ENCODE data around the gene DECR2.
"Not testable (repeated sequence)": the region's sequence is repeated elsewhere in the genome, so short reads cannot be mapped to it uniquely, and the experiment has no call there.

Gene DECR2

GRCh38 chr16:378821-379182 is 22.9 kb upstream of the DECR2 start:
- in situ Hi-C loops (cut with MboI; ENCODE audit: low sequenced_read_pairs): no loop called here

GRCh38 chr16:379183-379960 is 22.3 kb upstream of the DECR2 start:
- in situ Hi-C loops (cut with MboI; ENCODE audit: low sequenced_read_pairs): no loop called here

- in situ Hi-C loops (cut with MboI; ENCODE audit: low sequenced_read_pairs): no loop called here
These were observed 21.5 kb upstream of the DECR2 start for GRCh38 chr16:379961-380761.

GRCh38 chr16:380762-381011 is 21.0 kb upstream of the DECR2 start:
- in situ Hi-C loops (cut with MboI; ENCODE audit: low sequenced_read_pairs): no loop called here

- in situ Hi-C loops (cut with MboI; ENCODE audit: low sequenced_read_pairs): no loop called here
These were observed 20.5 kb upstream of the DECR2 start for GRCh38 chr16:381012-381788.

- in situ Hi-C loops (cut with MboI; ENCODE audit: low sequenced_read_pairs): no loop called here
These were observed 19.6 kb upstream of the DECR2 start, which contains the start of gene PGAP6 for GRCh38 chr16:381789-382717. Gene PGAP6 (minus strand): TSS chr16:381978. CDS start chr16:381821, 157 bp downstream.

GRCh38 chr16:383326-384051 is 18.2 kb upstream of the DECR2 start:
- in situ Hi-C loops (cut with MboI; ENCODE audit: low sequenced_read_pairs): no loop called here

GRCh38 chr16:386641-387156 is 15.0 kb upstream of the DECR2 start:
- in situ Hi-C loops (cut with MboI; ENCODE audit: low sequenced_read_pairs): no loop called here

GRCh38 chr16:387761-388666 is 13.7 kb upstream of the DECR2 start:
- in situ Hi-C loops (cut with MboI; ENCODE audit: low sequenced_read_pairs): not testable (repeated sequence)

- in situ Hi-C loops (cut with MboI; ENCODE audit: low sequenced_read_pairs): no loop called here
These were observed 12.3 kb upstream of the DECR2 start for GRCh38 chr16:389352-389751.

- in situ Hi-C loops (cut with MboI; ENCODE audit: low sequenced_read_pairs): no loop called here
These were observed 9.8 kb upstream of the DECR2 start for GRCh38 chr16:391885-392335.

GRCh38 chr16:392450-393030 is 9.1 kb upstream of the DECR2 start:
- in situ Hi-C loops (cut with MboI; ENCODE audit: low sequenced_read_pairs): no loop called here

GRCh38 chr16:396199-396598 is 5.5 kb upstream of the DECR2 start:
- in situ Hi-C loops (cut with MboI; ENCODE audit: low sequenced_read_pairs): no loop called here

GRCh38 chr16:396605-397004 is 5.1 kb upstream of the DECR2 start:
- in situ Hi-C loops (cut with MboI; ENCODE audit: low sequenced_read_pairs): no loop called here

- in situ Hi-C loops (cut with MboI; ENCODE audit: low sequenced_read_pairs): no loop called here
These were observed 4.5 kb upstream of the DECR2 start, which contains the start of gene NME4 for GRCh38 chr16:397135-397661. Gene NME4 (plus strand): TSS chr16:397199. CDS start chr16:397223, 24 bp downstream.

- in situ Hi-C loops (cut with MboI; ENCODE audit: low sequenced_read_pairs): no loop called here
These were observed 3.9 kb upstream of the DECR2 start for GRCh38 chr16:397736-398332.

GRCh38 chr16:398561-399339 is 2.9 kb upstream of the DECR2 start:
- in situ Hi-C loops (cut with MboI; ENCODE audit: low sequenced_read_pairs): no loop called here

All from hTERT RPE-1 (cell line).